ENCODE results near the gene ANKZF1. TPM values are rescaled to one million over a fixed set of nuclear protein-coding genes. Genes with fewer than 3 reads are reported as not detected.

Gene ANKZF1
- total RNA-seq, 2 donors from 2014 or later, result 11.5 to 24.2 TPM

- DNase-seq (ENCODE audit: low spot score), result no peak
- intact Hi-C loops (cut with DNase I), result no loop called here
These were observed 22.3 kb upstream of the ANKZF1 start for GRCh38 chr2:219207134-219207883.

GRCh38 chr2:219207884-219208740, 21.5 kb upstream of the ANKZF1 start:
- intact Hi-C loops (cut with DNase I), result no loop called here
- no peak for DNase-seq (ENCODE audit: low spot score)

- no peak for DNase-seq (ENCODE audit: low spot score)
- intact Hi-C loops (cut with DNase I), result no loop called here
These were observed 20.1 kb upstream of the ANKZF1 start for GRCh38 chr2:219209236-219210195.

- no peak for DNase-seq (ENCODE audit: low spot score)
- intact Hi-C loops (cut with DNase I), result no loop called here
These were observed 19.3 kb upstream of the ANKZF1 start for GRCh38 chr2:219210196-219210885.

- intact Hi-C loops (cut with DNase I), result no loop called here
- no peak for DNase-seq (ENCODE audit: low spot score)
These were observed 18.7 kb upstream of the ANKZF1 start for GRCh38 chr2:219210886-219211362.

- intact Hi-C loops (cut with DNase I), result no loop called here
These were observed 16.6 kb upstream of the ANKZF1 start for GRCh38 chr2:219213026-219213415.

GRCh38 chr2:219213486-219214071, 16.0 kb upstream of the ANKZF1 start:
- no peak for DNase-seq (ENCODE audit: low spot score)
- intact Hi-C loops (cut with DNase I), result no loop called here

More at GRCh38 chr2:219213026-219213415, 16.6 kb upstream of the ANKZF1 start:
- no peak for DNase-seq (ENCODE audit: low spot score)

- intact Hi-C loops (cut with DNase I), result no loop called here
- peak; percentile 37 for DNase-seq (ENCODE audit: low spot score)
These were observed 15.5 kb upstream of the ANKZF1 start for GRCh38 chr2:219214141-219214540.

- intact Hi-C loops (cut with DNase I), result loop anchor here in 1 of 2 donors (5.0 kb wide), 1 partner anchor 37 kb away; the partner anchor contains the start of genes CNPPD1 and RETREG2
- DNase-seq (ENCODE audit: low spot score), result peak; percentile 63
These were observed 14.8 kb upstream of the ANKZF1 start for GRCh38 chr2:219214786-219215185.

- DNase-seq (ENCODE audit: low spot score), result peak; percentile 23
These were observed 13.6 kb upstream of the ANKZF1 start for GRCh38 chr2:219215871-219216534.

GRCh38 chr2:219216535-219216915, 13.1 kb upstream of the ANKZF1 start:
- intact Hi-C loops (cut with DNase I), result loop anchor here in 1 of 2 donors (5.0 kb wide), 1 partner anchor 39 kb away; the partner anchor contains the start of genes CNPPD1 and RETREG2

More at GRCh38 chr2:219215871-219216534, 13.6 kb upstream of the ANKZF1 start:
- intact Hi-C loops (cut with DNase I), result loop anchor here in 1 of 2 donors (5.0 kb wide), 1 partner anchor 39 kb away; the partner anchor contains the start of genes CNPPD1 and RETREG2

GRCh38 chr2:219218217-219218731, 11.3 kb upstream of the ANKZF1 start:
- peak; percentile 93 for DNase-seq (ENCODE audit: low spot score)
- intact Hi-C loops (cut with DNase I), result loop anchor here in 1 of 2 donors (5.0 kb wide), 1 partner anchor 41 kb away; the partner anchor contains the start of genes CNPPD1 and RETREG2

More at GRCh38 chr2:219216535-219216915, 13.1 kb upstream of the ANKZF1 start:
- no peak for DNase-seq (ENCODE audit: low spot score)

- intact Hi-C loops (cut with DNase I), result loop anchor here in 1 of 2 donors (5.0 kb wide), 1 partner anchor 42 kb away; the partner anchor contains the start of genes CNPPD1 and RETREG2
- peak; percentile 99 for DNase-seq (ENCODE audit: low spot score)
These were observed 10.6 kb upstream of the ANKZF1 start, which contains the start of gene ABCB6 for GRCh38 chr2:219218732-219219701. TSS of gene ABCB6 (minus strand) at chr2:219218958. CDS start at chr2:219218673, 285 bp downstream.

- intact Hi-C loops (cut with DNase I), result loop anchor here in 1 of 2 donors (5.0 kb wide), 1 partner anchor 43 kb away; the partner anchor contains the start of genes CNPPD1 and RETREG2
- no peak for DNase-seq (ENCODE audit: low spot score)
These were observed 9.6 kb upstream of the ANKZF1 start for GRCh38 chr2:219219784-219220532.

All from posterior vena cava (tissue), 2 donors.